HepG2 (cell line): ENCODE measurements around the gene SRSF4. TPM values are rescaled to one million over a fixed set of nuclear protein-coding genes. Genes with fewer than 3 reads are reported as not detected.

Experiments used
- ATAC-seq: fragments of 200-7000 bp; cut with Tn5 transposase; 3 replicates; pipeline ENCODE4 v1.9.1; 2020; ENCODE audit warnings: mild to moderate bottlenecking, moderate library complexity
- BruUV-seq: library from RNA; stranded (reverse); fragments of 400-500 nt; replicated peaks from 2 replicates; lab custom pipeline; 2021; lab: Mats Ljungman, UMichigan
- CTCF ChIA-PET: fragments of 300-600 bp; formaldehyde crosslinking; extraction: SDS; loops from one replicate; lab custom pipeline; 2021; ENCODE audit warnings: low total read pairs, inconsistent platforms, low intra/inter-chr PET ratio; lab: Yijun Ruan, JAX
- POLR2A ChIA-PET: fragments of 350-600 bp; sonication (Branson Sonifier 250); formaldehyde crosslinking; loops from one replicate; lab custom pipeline; 2020; ENCODE audit warnings: antibody characterized with exemption, inconsistent platforms; lab: Yijun Ruan, JAX
- DNase-seq: peaks from one replicate; pipeline ENCODE4 v3.0.0-alpha.2; 2015; ENCODE audit warnings: low spot score
- FAIRE-seq: peaks from 3 replicates; lab custom pipeline; 2011; peaks lifted over from hg19 to GRCh38; lab: Jason Lieb, UNC
- H2AFZ ChIP-seq: one replicate; pipeline ENCODE4 v1.6.1; 2011; ENCODE audit warnings: low read length, inconsistent platforms
- H3K27ac ChIP-seq: fragments of 300-600 bp; 3 replicates; pipeline ENCODE4 v1.8.0; 2011; ENCODE audit warnings: mixed run types, mild to moderate bottlenecking, mixed read lengths, low read length, inconsistent platforms; ENCODE audit not compliant: insufficient read depth; ENCODE audit errors: extremely low read length
- H3K27me3 ChIP-seq, 2 experiments: fragments of 200-600 bp in 1 of 2; 2 replicates in 1 of 2; 3 replicates in 1 of 2; pipeline versions ENCODE4 v1.6.0 to v1.8.0; 2011; ENCODE audit warnings: low read length in 2 of 2, mild to moderate bottlenecking in 2 of 2, moderate library complexity in 2 of 2, inconsistent platforms in 1 of 2; ENCODE audit not compliant: insufficient read depth in 2 of 2, control insufficient read depth in 1 of 2
- H3K36me3 ChIP-seq, 2 experiments: fragments of 200-600 bp in 1 of 2; replicated peaks in 1 of 2; 2 replicates in 1 of 2; 3 replicates in 1 of 2; pipeline versions ENCODE4 v1.5.1 to v1.8.0; 2011; ENCODE audit warnings: low read length in 2 of 2, inconsistent platforms in 1 of 2; ENCODE audit not compliant: insufficient read depth in 2 of 2, control insufficient read depth in 1 of 2
- H3K4me1 ChIP-seq: 2 replicates; pipeline ENCODE4 v1.5.1; 2012; ENCODE audit warnings: low read length, inconsistent platforms; ENCODE audit not compliant: insufficient read depth
- H3K4me2 ChIP-seq: 2 replicates; pipeline ENCODE4 v1.6.0; 2011; ENCODE audit warnings: low read depth, low read length, inconsistent platforms
- H3K4me3 ChIP-seq, 3 experiments: fragments of 200-600 bp in 1 of 3; sonication (generic), shearing (Covaris generic) in 1 of 3; replicated peaks in 1 of 3; 2 replicates each; pipeline ENCODE4 v1.5.1; 2011 to 2016; ENCODE audit warnings: low read length in 3 of 3, inconsistent platforms in 2 of 3, low read depth in 2 of 3, mild to moderate bottlenecking in 2 of 3, control low read depth in 1 of 3, mixed read lengths in 1 of 3; ENCODE audit not compliant: insufficient read depth in 1 of 3
- H3K79me2 ChIP-seq: one replicate; pipeline ENCODE4 v1.6.1; 2011; ENCODE audit warnings: low read length, inconsistent platforms; ENCODE audit not compliant: insufficient read depth
- H3K9ac ChIP-seq: 2 replicates; pipeline ENCODE4 v1.6.0; 2011; ENCODE audit warnings: mild to moderate bottlenecking, low read depth, low read length, inconsistent platforms; ENCODE audit not compliant: insufficient read depth
- H3K9me3 ChIP-seq: 2 replicates; pipeline ENCODE4 v1.5.1; 2012; ENCODE audit warnings: mild to moderate bottlenecking, low read length
- H4K20me1 ChIP-seq: 2 replicates; pipeline ENCODE4 v1.6.0; 2011; ENCODE audit warnings: inconsistent platforms, mild to moderate bottlenecking, low read length, moderate library complexity; ENCODE audit not compliant: insufficient read depth
- CCAR2 ChIP-seq: fragments of 200-400 bp; formaldehyde crosslinking; optimal IDR thresholded peaks from 2 replicates; pipeline ENCODE3; 2018; ENCODE audit warnings: low read depth, mild to moderate bottlenecking, low read length, moderate library complexity
- HIC2 ChIP-seq: sonication (generic); formaldehyde crosslinking; IDR thresholded peaks from 2 replicates; pipeline ENCODE4 v1.9.0; 2022; ENCODE audit warnings: low read depth, missing genetic modification reagents
- MED1 ChIP-seq: sonication (generic); formaldehyde crosslinking; IDR thresholded peaks from 2 replicates; pipeline ENCODE4 v1.4.0; 2020; ENCODE audit warnings: missing genetic modification reagents
- MEIS2 ChIP-seq: sonication (generic); formaldehyde crosslinking; IDR thresholded peaks from 2 replicates; pipeline ENCODE4 v1.9.0; 2021; ENCODE audit warnings: mild to moderate bottlenecking, missing genetic modification reagents
- MIER3 ChIP-seq: IDR thresholded peaks from 2 replicates; pipeline ENCODE4 v1.6.1; 2016; ENCODE audit warnings: missing compliant biosample characterization, borderline replicate concordance
- SP1 ChIP-seq, 2 experiments: fragments of 450-650 bp in 1 of 2; sonication (generic) in 1 of 2; formaldehyde crosslinking in 1 of 2; IDR thresholded peaks; 2 replicates each; pipeline versions ENCODE4 v1.4.0 to v1.6.1; 2016 to 2020; ENCODE audit warnings: missing genetic modification reagents in 1 of 2
- ZGPAT ChIP-seq: IDR thresholded peaks from 2 replicates; pipeline ENCODE4 v1.6.1; 2016; ENCODE audit warnings: mild to moderate bottlenecking
- ZHX2 ChIP-seq, 2 experiments: sonication (generic) in 1 of 2; formaldehyde crosslinking in 1 of 2; IDR thresholded peaks; 2 replicates each; pipeline versions ENCODE4 v1.6.1 to v1.9.0; 2014 to 2022; ENCODE audit warnings: antibody characterized with exemption in 1 of 2, borderline replicate concordance in 1 of 2, inconsistent platforms in 1 of 2, low read depth in 1 of 2, missing genetic modification reagents in 1 of 2
- ZNF136 ChIP-seq: sonication (generic); formaldehyde crosslinking; IDR thresholded peaks from 2 replicates; pipeline ENCODE4 v1.8.1; 2022; ENCODE audit warnings: low read depth, mild to moderate bottlenecking, moderate library complexity, missing genetic modification reagents
- ZNF281 ChIP-seq: sonication (generic); formaldehyde crosslinking; IDR thresholded peaks from 2 replicates; pipeline ENCODE4 v1.4.0; 2020; ENCODE audit warnings: missing genetic modification reagents, borderline replicate concordance
- WGBS: methylation state at CpG from one replicate; pipeline ENCODE4 v1.1.6; 2017; ENCODE audit warnings: low lambda C conversion rate; 5-methylcytosine and 5-hydroxymethylcytosine counted together
- in situ Hi-C: cut with HindIII; loops from 2 replicates; pipeline ENCODE4 v1.10.0; 2017; ENCODE audit warnings: low pct_unique_long_range_greater_than_20kb; ENCODE audit not compliant: extremely low pct_ligation_motif_present
- intact Hi-C: fragments of 100-400 bp; cut with micrococcal nuclease; formaldehyde crosslinking; loops from one replicate; pipeline ENCODE4 v1.10.0; 2022; ENCODE audit not compliant: unreplicated experiment
- polyA plus RNA-seq, 8 experiments: library from polyadenylated mRNA; depleted of rRNA in 3 of 8; stranded (reverse) in 7 of 8; unstranded in 1 of 8; fragments of >200 nt; fragmentation: Illumina TruSeq in 4 of 8; extraction: Trizol in 4 of 8; gene quantifications; 2 replicates each; pipeline versions ENCODE4 v1.2.1 to v1.2.3, GENCODE V29; 2011 to 2016; ENCODE audit warnings: low read depth in 4 of 8, missing spikeins in 1 of 8, mixed read lengths in 1 of 8; ENCODE audit not compliant: insufficient read depth in 1 of 8
- total RNA-seq, 5 experiments: library from RNA; depleted of rRNA; stranded (reverse); fragments of >200 nt; fragmentation: Illumina TruSeq; extraction: Trizol; gene quantifications; 2 replicates each; pipeline ENCODE4 v1.2.3, GENCODE V29; 2016; ENCODE audit warnings: low read depth in 1 of 5

SRSF4 gene
- total and polyA plus RNA-seq, 2 of the 13 experiments (the other 11 are each of a cell fraction or from before 2014, with no cell fraction given), result 37.7 to 50.9 TPM

- DNase-seq (no peak), FAIRE-seq (no peak), ATAC-seq (no peak)
- no TSS peak for BruUV-seq
- Histone ChIP-seq H3K27ac (no peak overlapping the region), H2AFZ (no peak overlapping the region), H3K27me3 (no peaks in the 10 kb centered on the region), H3K9me3 (no peaks in the 10 kb centered on the region), H3K4me3 (no peak overlapping the region), H3K79me2 (no peaks in the 10 kb centered on the region), H4K20me1 (no peaks in the 10 kb centered on the region), H3K4me1 (peaks cover 6% of the 10 kb centered on the region), H3K9ac (no peak overlapping the region), H3K4me2 (no peak overlapping the region), H3K36me3 (peaks cover 23 to 52% of the 10 kb centered on the region in 2 experiments)
- in situ Hi-C loops, result no loop called here
- POLR2A ChIA-PET, result no interaction called here
- CTCF ChIA-PET, result no interaction called here
- 98% methylated on average over 5 of the region's 5 CpGs for WGBS
- intact Hi-C loops, result loop anchor here (5.0 kb wide), 1 partner anchor 169 kb away; no protein-coding TSS in a partner anchor
- TF ChIP-seq ZNF281 (CRISPR knock-in tag) (no peak), SP1 (IDR thresholded peaks at IDR 0.05) (no peak), SP1 (CRISPR knock-in tag; IDR thresholded peaks at IDR 0.05) (no peak), CCAR2 (no peak), ZHX2 (IDR thresholded peaks at IDR 0.05; ENCODE audit: low read depth) (no peak), ZHX2 (CRISPR knock-in tag; IDR thresholded peaks at IDR 0.05; ENCODE audit: borderline replicate concordance) (no peak), HIC2 (CRISPR knock-in tag) (no peak), MIER3 (no peak), ZNF136 (CRISPR knock-in tag) (no peak), ZGPAT (CRISPR knock-in tag) (no peak), MED1 (CRISPR knock-in tag) (no peak), MEIS2 (CRISPR knock-in tag) (no peak)
Observed at GRCh38 chr1:29200906-29201594, 19.4 kb upstream of the SRSF4 start.
